T-helper 2 cell treated with Interferon-gamma antibody and Interleukin-4, amounts not matched to agents 5 μg/mL and 100 μg/mL, for 36 hours (primary cell): ENCODE measurements around the gene TP53.

Experiments
- DNase-seq: peaks from one replicate; pipeline ENCODE4 v3.0.0; 2021; ENCODE audit warnings: low spot score
- H3K27ac Mint-ChIP-seq: one replicate; pipeline ENCODE4 v1.8.0; 2021; ENCODE audit warnings: mild to moderate bottlenecking, mixed read lengths
- H3K27me3 Mint-ChIP-seq: one replicate; pipeline ENCODE4 v1.8.0; 2021; ENCODE audit warnings: low read depth, mixed read lengths
- H3K36me3 Mint-ChIP-seq: one replicate; pipeline ENCODE4 v1.8.0; 2021; ENCODE audit warnings: low read depth, mixed read lengths
- H3K4me1 Mint-ChIP-seq: one replicate; pipeline ENCODE4 v1.8.0; 2021; ENCODE audit warnings: low read depth, mixed read lengths
- H3K4me3 Mint-ChIP-seq: one replicate; pipeline ENCODE4 v1.8.0; 2022; ENCODE audit warnings: mild to moderate bottlenecking, moderate library complexity, mixed read lengths
- H3K9me3 Mint-ChIP-seq: one replicate; pipeline ENCODE4 v1.8.0; 2021; ENCODE audit warnings: mixed read lengths

The TP53 gene

GRCh38 chr17:7668482-7668881 is 18.8 kb downstream of the TP53 start:
- H3K4me1 Mint-ChIP-seq = no peaks in the 10 kb centered on the region
- no peaks in the 10 kb centered on the region for H3K27me3 Mint-ChIP-seq
- H3K4me3 Mint-ChIP-seq = no peak overlapping the region
- peaks cover 5% of the 10 kb centered on the region for H3K9me3 Mint-ChIP-seq
- peaks cover 37% of the 10 kb centered on the region for H3K36me3 Mint-ChIP-seq
- no peak overlapping the region for H3K27ac Mint-ChIP-seq
- no peak for DNase-seq

DNA sequence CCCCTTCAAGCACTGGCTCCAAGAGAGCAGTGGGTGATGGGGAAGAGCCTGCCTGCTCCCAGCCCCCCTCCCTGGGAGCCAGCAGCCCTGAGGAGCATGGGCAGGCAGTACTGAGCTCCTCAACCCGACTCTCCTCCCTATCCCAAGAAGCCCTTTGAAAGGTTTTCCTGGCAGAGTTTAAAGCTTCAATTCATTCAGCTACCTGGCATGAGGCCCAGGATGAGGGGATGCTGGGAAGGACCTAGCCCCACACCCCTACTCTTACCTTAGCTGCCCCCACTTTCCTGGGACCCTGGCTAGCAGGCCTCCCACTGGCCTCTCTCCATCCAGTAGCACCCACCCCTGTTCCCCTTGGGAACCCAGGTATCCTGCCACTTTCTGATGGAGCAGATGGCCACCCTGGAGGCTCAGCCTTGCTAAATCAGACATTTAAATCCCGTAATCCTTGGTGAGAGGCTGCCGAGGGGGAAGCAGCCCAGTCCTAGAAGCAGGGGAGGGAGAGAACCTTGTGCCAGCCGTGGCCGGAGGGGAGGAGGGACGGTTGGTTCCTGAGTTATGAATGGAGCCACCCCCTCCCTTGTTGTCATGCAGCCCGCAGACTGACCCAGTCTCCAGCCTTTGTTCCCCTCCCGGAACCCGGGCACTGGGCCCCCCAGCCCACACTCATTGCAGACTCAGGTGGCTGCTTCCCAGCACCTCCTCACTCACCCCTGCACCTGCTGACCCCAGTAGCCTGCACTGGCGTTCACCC is 19.5 kb downstream of the TP53 start:
- H3K27ac Mint-ChIP-seq = no peak overlapping the region
- H3K9me3 Mint-ChIP-seq = no peaks in the 10 kb centered on the region
- no peak overlapping the region for H3K4me3 Mint-ChIP-seq
- peaks cover 31% of the 10 kb centered on the region for H3K36me3 Mint-ChIP-seq
- no peaks in the 10 kb centered on the region for H3K27me3 Mint-ChIP-seq
- DNase-seq = no peak
- H3K4me1 Mint-ChIP-seq = no peaks in the 10 kb centered on the region

GRCh38 chr17:7656958-7657609 is 30.2 kb downstream of the TP53 start:
- H3K36me3 Mint-ChIP-seq = no peaks in the 10 kb centered on the region
- peaks cover 29% of the 10 kb centered on the region for H3K27me3 Mint-ChIP-seq
- no peak overlapping the region for H3K27ac Mint-ChIP-seq
- no peaks in the 10 kb centered on the region for H3K4me1 Mint-ChIP-seq
- H3K9me3 Mint-ChIP-seq = no peaks in the 10 kb centered on the region
- H3K4me3 Mint-ChIP-seq = no peak overlapping the region
- DNase-seq = no peak

- DNase-seq = no peak
- no peak overlapping the region for H3K27ac Mint-ChIP-seq
These were observed 31.8 kb downstream of the TP53 start for GRCh38 chr17:7655541-7655840.

GRCh38 chr17:7654832-7655540 is 32.3 kb downstream of the TP53 start:
- no peak for DNase-seq
- Mint-ChIP-seq H3K27me3 (peaks cover 45% of the 10 kb centered on the region), H3K4me3 (no peak overlapping the region), H3K9me3 (no peaks in the 10 kb centered on the region), H3K4me1 (peaks cover 10% of the 10 kb centered on the region), H3K36me3 (no peaks in the 10 kb centered on the region), H3K27ac (no peak overlapping the region)

More at GRCh38 chr17:7655541-7655840, 31.8 kb downstream of the TP53 start:
- H3K9me3 Mint-ChIP-seq = no peaks in the 10 kb centered on the region
- peaks cover 6% of the 10 kb centered on the region for H3K4me1 Mint-ChIP-seq
- H3K27me3 Mint-ChIP-seq = peaks cover 40% of the 10 kb centered on the region
- H3K36me3 Mint-ChIP-seq = no peaks in the 10 kb centered on the region
- H3K4me3 Mint-ChIP-seq = no peak overlapping the region

DNA sequence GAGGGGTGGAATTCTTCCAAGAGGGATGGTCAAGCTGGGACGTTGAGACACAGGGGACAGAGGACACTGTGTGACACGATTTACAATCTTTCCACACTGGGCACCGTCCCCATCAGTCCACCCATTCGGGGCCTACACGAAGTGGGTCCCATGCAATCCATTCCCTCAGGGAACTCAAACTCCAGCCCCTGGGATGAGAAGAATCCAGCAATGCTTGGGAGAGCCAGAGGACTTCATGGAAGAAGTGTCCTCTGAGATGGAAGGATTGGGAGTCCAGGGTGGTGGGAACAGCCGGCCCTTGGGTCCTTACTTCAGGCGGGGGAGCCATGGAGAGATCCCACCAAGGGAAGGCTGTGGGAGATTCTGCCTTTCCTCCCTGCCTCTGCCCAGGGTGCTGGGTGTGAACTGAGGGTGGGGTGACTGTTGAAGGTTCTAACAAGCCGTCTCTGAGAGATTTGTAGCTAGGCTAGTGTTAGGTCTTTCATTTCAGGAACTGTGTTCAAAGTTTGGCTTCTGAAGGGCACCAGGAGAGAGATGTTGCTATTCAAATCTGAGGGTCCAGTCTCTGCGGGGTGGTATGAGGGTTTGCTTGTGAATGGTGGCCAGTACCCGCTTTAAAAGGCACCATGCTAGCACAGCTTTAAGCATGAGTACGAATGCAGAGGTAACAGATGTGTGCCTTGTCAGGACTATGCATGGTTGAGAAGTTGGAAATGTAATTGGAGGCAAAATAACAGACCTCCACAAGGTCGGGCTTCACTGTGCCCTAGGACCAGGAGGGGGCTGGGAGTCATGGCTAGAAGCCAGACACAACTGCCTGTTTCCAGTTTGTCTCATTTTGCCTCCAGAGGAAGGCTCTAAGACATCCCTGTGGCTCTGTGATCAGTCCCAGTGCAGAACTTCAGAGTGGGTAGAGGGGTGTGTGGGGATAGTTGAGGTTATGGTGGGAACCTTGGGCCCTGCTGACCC is 34.6 kb downstream of the TP53 start:
- peaks cover 58% of the 10 kb centered on the region for H3K27me3 Mint-ChIP-seq
- DNase-seq = no peak
- no peak overlapping the region for H3K4me3 Mint-ChIP-seq
- no peak overlapping the region for H3K27ac Mint-ChIP-seq
- H3K36me3 Mint-ChIP-seq = no peaks in the 10 kb centered on the region
- no peaks in the 10 kb centered on the region for H3K9me3 Mint-ChIP-seq
- H3K4me1 Mint-ChIP-seq = peaks cover 12% of the 10 kb centered on the region

- Mint-ChIP-seq H3K36me3 (no peaks in the 10 kb centered on the region), H3K9me3 (no peaks in the 10 kb centered on the region), H3K4me3 (peak overlapping the region; percentile 39), H3K27ac (no peak overlapping the region), H3K4me1 (peaks cover 12% of the 10 kb centered on the region), H3K27me3 (peaks cover 59% of the 10 kb centered on the region)
- no peak for DNase-seq
These were observed 35.5 kb downstream of the TP53 start for GRCh38 chr17:7651665-7652387.

DNA sequence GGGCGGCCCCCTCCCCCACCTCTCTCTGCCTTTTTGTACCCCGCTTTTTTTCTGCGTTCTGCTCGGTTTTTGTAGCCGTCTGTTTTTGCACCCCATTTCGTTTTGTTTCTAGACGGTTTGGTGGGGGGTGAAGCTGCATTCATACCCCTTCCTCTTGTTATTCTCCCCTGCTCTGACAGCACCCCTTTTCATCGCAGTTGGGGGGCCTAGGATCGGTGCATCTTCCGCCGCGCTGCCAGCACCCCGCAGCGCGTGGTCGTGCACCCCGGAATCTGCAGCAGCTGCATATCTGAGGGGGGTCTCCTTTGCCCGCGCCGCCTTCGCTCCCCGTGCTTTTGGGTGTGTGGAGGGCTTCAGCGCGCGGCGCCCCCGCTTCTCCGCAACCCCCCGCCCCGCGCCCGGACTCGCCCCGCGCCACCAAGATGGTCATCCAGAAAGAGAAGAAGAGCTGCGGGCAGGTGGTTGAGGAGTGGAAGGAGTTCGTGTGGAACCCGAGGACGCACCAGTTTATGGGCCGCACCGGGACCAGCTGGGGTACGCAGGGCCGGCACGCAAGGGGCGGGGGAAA is 36.1 kb downstream of the TP53 start:
- Mint-ChIP-seq H3K4me3 (peak overlapping the region; percentile 82), H3K27ac (no peak overlapping the region), H3K4me1 (peaks cover 13% of the 10 kb centered on the region), H3K9me3 (no peaks in the 10 kb centered on the region), H3K27me3 (peaks cover 62% of the 10 kb centered on the region), H3K36me3 (no peaks in the 10 kb centered on the region)
- no peak for DNase-seq

- Mint-ChIP-seq H3K9me3 (no peaks in the 10 kb centered on the region), H3K27me3 (peaks cover 62% of the 10 kb centered on the region), H3K36me3 (no peaks in the 10 kb centered on the region), H3K4me1 (peaks cover 14% of the 10 kb centered on the region), H3K4me3 (peak within 1 kb of the TSS; percentile 89), H3K27ac (no peak within 1 kb of the TSS)
- peak; percentile 69 for DNase-seq
These were observed 36.7 kb downstream of the TP53 start, which contains the start of gene ATP1B2 for GRCh38 chr17:7650509-7651096. Gene ATP1B2, plus strand, starts transcription at chr17:7650926. Its CDS starts 593 bp downstream, at chr17:7651519.

DNA sequence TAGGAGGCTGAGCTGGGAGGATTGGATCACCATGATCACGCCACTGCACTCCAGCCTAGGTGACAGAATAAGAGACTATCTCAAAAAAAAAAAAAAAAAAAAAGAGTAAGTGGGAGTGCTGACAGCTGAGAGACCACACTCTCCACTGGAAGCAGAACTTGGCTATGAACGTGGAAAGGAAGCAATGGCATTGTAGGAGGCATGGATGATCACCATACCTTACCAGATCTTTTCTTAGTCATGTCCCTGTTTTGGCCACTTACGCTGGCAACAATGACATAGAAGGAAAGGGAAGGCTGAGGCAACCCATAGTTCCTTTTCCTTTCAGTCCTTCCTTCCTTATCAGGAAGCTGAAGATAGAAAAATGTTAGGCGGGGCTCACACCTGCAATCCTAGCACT is 40.3 kb downstream of the TP53 start:
- no peak for DNase-seq
- H3K27ac Mint-ChIP-seq = no peak overlapping the region
- H3K4me1 Mint-ChIP-seq = peaks cover 22% of the 10 kb centered on the region
- H3K4me3 Mint-ChIP-seq = no peak overlapping the region
- H3K27me3 Mint-ChIP-seq = peaks cover 33% of the 10 kb centered on the region
- H3K36me3 Mint-ChIP-seq = no peaks in the 10 kb centered on the region
- H3K9me3 Mint-ChIP-seq = no peaks in the 10 kb centered on the region

GRCh38 chr17:7646457-7646856 is 40.8 kb downstream of the TP53 start:
- peaks cover 30% of the 10 kb centered on the region for H3K27me3 Mint-ChIP-seq
- no peaks in the 10 kb centered on the region for H3K9me3 Mint-ChIP-seq
- no peak overlapping the region for H3K4me3 Mint-ChIP-seq
- H3K4me1 Mint-ChIP-seq = peaks cover 22% of the 10 kb centered on the region
- DNase-seq = no peak
- no peaks in the 10 kb centered on the region for H3K36me3 Mint-ChIP-seq
- H3K27ac Mint-ChIP-seq = no peak overlapping the region

GRCh38 chr17:7644775-7645174 is 42.5 kb downstream of the TP53 start:
- Mint-ChIP-seq H3K9me3 (no peaks in the 10 kb centered on the region), H3K27ac (peak overlapping the region; percentile 55), H3K4me3 (peak overlapping the region; percentile 41), H3K36me3 (no peaks in the 10 kb centered on the region), H3K4me1 (peaks cover 9% of the 10 kb centered on the region), H3K27me3 (peaks cover 15% of the 10 kb centered on the region)
- no peak for DNase-seq
